Lower leg skin (tissue), 4 donors: ENCODE data around the gene GRIFIN. TPM values are rescaled to one million over a fixed set of nuclear protein-coding genes. Genes with fewer than 3 reads are reported as not detected.

Source experiments
- DNase-seq, 2 donors: peaks; one replicate each; pipeline ENCODE4 v3.0.0-alpha.2; 2019; ENCODE audit warnings: low spot score in 2 of 2
- H3K4me3 ChIP-seq: fragments of 200-600 bp; sonication (generic); 2 replicates; pipeline ENCODE4 v1.5.1; 2017; ENCODE audit warnings: mild to moderate bottlenecking, low read depth; ENCODE audit not compliant: poor library complexity, severe bottlenecking
- POLR2A ChIP-seq, 2 donors: fragments of 450-650 bp; IDR thresholded peaks; one replicate each; pipeline ENCODE4 v1.6.1; 2016 to 2017; ENCODE audit warnings: antibody characterized with exemption in 2 of 2, mild to moderate bottlenecking in 1 of 2, moderate library complexity in 1 of 2
- WGBS, 2 donors: methylation state at CpG; one replicate each; pipeline ENCODE4 v1.1.5; 2018; 5-methylcytosine and 5-hydroxymethylcytosine counted together
- intact Hi-C: fragments of 100-400 bp; cut with DNase I; formaldehyde crosslinking; loops from one replicate; pipeline ENCODE4 v1.15.0; 2023; ENCODE audit warnings: low total_unique reads
- total RNA-seq, 4 donors: library from RNA; depleted of rRNA; stranded (reverse); fragments of >200 nt; gene quantifications; one replicate each; pipeline ENCODE4 v1.1.0, GENCODE V29; 2016
- TF ChIP-seq, protein P1 (sequence below), 3 donors: fragments of 450-650 bp; IDR thresholded peaks; one replicate each; pipeline ENCODE4 v1.5.1; 2016; ENCODE audit warnings: antibody characterized with exemption in 3 of 3, mild to moderate bottlenecking in 3 of 3, moderate library complexity in 2 of 3

Gene GRIFIN
- total RNA-seq, 4 donors from 2014 or later: not detected

DNA sequence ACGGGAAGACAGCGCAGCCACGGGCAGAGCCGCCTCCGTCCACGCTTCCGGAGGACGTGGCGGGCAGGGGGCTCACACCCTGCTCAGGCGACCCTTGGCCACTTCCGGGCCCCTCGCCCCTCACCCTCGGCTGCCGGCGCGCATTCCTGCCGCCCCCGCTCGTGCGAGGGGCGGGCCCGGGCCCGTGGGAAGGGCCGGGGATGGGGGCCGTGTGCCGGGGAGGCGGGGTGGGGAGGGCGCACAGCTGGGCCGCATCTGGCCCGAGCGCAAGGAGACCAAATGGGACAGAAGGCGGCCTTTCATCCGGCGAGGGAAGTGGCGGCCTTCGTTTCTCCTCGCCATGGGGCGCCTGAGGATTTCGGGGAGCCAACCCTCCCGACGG lies 42.5 kb upstream of the GRIFIN start:
- intact Hi-C loops: no loop called here
- WGBS, 2 donors: 4 to 17% methylated on average over 24 to 40 of the region's 41 CpGs
- TF ChIP-seq, protein P1, sequence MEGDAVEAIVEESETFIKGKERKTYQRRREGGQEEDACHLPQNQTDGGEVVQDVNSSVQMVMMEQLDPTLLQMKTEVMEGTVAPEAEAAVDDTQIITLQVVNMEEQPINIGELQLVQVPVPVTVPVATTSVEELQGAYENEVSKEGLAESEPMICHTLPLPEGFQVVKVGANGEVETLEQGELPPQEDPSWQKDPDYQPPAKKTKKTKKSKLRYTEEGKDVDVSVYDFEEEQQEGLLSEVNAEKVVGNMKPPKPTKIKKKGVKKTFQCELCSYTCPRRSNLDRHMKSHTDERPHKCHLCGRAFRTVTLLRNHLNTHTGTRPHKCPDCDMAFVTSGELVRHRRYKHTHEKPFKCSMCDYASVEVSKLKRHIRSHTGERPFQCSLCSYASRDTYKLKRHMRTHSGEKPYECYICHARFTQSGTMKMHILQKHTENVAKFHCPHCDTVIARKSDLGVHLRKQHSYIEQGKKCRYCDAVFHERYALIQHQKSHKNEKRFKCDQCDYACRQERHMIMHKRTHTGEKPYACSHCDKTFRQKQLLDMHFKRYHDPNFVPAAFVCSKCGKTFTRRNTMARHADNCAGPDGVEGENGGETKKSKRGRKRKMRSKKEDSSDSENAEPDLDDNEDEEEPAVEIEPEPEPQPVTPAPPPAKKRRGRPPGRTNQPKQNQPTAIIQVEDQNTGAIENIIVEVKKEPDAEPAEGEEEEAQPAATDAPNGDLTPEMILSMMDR (IDR thresholded peaks at IDR 0.05): no peak
- no peak for TF ChIP-seq POLR2A (IDR thresholded peaks at IDR 0.05)
- H3K4me3 ChIP-seq: peak overlapping the region; percentile 19
- DNase-seq: no peak

DNA sequence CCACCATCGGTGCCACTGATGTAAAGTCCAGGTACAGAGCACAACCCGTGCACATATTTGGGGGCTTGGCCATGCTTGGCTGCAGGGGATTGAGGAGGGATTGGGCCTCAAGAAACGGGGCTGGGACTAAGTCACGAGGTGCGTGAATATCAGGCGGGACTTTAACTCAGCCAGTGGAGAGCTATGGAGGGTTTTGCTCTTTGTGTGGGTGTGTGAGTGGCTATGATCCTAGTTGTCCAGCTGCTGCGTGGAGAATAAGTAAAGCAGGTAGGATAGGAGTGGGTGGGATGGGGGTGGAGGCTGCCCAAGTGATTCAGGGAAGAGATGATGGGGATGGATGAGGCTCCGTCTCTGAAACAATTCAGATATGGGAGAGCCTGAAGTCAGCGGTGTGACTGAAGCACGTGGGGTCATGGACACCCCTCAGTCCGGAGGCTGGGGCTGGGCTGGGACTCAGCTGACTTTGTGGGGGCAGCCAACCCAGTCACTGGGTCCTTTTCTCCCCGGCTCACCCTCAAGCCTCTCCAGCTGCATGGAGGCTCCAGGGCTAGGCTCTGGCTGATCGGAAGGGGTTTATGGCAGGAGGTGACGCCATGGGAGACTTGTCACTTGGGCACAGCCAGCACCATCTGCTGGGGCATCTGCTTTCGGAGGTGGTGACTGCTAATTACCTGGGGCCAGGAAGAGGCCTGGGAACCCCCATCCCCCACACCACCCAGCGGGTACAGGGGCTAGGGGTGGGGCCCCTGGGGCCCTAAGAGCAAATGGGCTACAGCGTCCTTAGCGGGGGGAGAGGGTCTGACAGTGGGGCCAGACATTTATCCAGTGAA lies 41.7 kb upstream of the GRIFIN start:
- 66 to 75% methylated on average over 18 of the region's 18 CpGs for WGBS, 2 donors

DNA sequence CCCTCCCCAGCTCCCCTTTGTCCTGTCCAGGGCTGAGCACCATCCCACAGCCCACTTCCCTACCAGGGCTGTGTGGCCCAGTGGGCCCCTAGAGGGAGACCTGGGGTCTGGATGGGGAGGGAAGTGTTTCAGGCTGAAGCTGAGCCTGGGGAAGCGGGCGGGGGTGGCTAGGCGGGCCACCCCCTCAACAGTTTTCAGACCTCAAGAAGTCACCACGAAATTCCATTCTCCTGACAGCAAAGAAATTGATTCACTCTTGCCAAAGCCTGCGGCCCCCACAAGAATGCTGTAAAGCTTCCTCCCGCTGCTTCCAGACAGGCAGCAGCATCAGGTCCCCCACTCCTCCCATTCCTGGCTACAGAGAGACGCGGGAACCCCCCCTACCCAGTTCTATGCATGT lies 40.8 kb upstream of the GRIFIN start:
- TF ChIP-seq, protein P1 (IDR thresholded peaks at IDR 0.05): no peak
- no peak for TF ChIP-seq POLR2A (IDR thresholded peaks at IDR 0.05)
- intact Hi-C loops: no loop called here
- DNase-seq: no peak
- WGBS, 2 donors: 73 to 77% methylated on average over 8 of the region's 8 CpGs
- no peak overlapping the region for H3K4me3 ChIP-seq

More for the DNA sequence above, 41.7 kb upstream of the GRIFIN start:
- intact Hi-C loops: no loop called here
- no peak overlapping the region for H3K4me3 ChIP-seq
- no peak for DNase-seq
- TF ChIP-seq, protein P1 (IDR thresholded peaks at IDR 0.05): no peak
- TF ChIP-seq POLR2A (IDR thresholded peaks at IDR 0.05): no peak

DNA sequence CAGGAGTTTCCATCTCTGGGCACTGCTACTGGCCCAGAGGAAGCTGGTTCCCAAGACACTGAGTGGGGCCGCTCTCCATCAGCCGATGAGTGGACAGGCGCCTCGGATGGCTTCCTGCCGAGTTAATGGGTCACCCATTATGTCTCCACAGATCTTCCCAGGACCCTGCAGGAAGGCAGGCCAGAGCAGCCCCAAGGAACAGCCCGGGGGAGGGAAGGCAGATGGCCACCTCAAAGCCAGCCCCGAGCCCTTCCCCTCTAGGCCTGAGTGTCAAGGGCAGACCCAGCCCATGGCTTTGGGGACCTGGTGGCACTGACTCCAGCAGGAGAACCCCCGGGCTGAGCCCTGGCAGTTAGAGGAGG lies 40.0 kb upstream of the GRIFIN start:
- DNase-seq: no peak
- TF ChIP-seq, protein P1 (IDR thresholded peaks at IDR 0.05): no peak
- no peak for TF ChIP-seq POLR2A (IDR thresholded peaks at IDR 0.05)
- 69 to 81% methylated on average over 7 to 8 of the region's 8 CpGs for WGBS, 2 donors

DNA sequence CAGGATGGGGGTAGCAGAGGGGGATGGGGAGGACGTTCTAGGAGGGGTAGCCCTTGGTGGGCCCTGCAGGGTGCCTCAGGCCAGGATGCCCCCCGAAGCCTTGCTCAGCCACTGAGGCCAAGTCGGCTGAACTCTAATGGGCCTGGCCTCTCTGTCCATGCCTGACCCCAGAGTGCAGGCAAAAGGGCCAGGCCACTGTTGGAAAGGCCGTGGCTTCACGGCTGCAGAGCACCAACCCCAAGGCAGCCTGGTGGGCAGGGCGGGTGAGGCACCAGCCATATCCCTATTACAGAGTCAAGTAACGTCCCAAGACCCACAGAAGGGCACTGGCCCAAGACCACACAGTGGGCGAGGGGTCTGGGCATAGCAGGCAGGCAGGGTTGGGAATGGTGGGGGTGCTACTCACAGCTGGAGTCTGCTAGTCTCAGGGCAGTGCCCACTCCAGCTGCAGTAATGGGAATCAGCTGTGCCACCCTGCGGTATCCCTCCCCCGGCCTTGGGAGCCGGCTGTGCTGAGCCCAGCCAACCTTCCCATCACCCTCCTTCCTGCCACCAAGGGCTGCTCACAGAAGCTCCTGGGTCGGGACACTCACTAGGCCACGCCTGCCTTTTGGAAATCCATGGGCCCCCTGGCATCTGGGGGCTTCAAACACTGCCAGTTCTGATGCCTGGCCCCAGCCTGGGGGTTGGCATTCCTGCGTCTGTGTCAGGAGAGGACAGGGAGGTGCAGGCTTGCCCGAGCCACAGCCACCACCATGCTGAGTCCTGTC lies 39.4 kb upstream of the GRIFIN start:
- TF ChIP-seq, protein P1 (IDR thresholded peaks at IDR 0.05): no peak
- no peak for TF ChIP-seq POLR2A (IDR thresholded peaks at IDR 0.05)
- intact Hi-C loops: no loop called here
- no peak for DNase-seq
- 84 to 86% methylated on average over 9 to 15 of the region's 15 CpGs for WGBS, 2 donors
- no peak overlapping the region for H3K4me3 ChIP-seq

More for the DNA sequence above, 40.0 kb upstream of the GRIFIN start:
- intact Hi-C loops: no loop called here
- H3K4me3 ChIP-seq: no peak overlapping the region
